Tibial nerve (tissue), 4 donors: ENCODE measurements around the gene SOX18.

Experiments
- EP300 ChIP-seq, 2 donors: sonication (generic); formaldehyde crosslinking; IDR thresholded peaks; one replicate each; pipeline ENCODE4 v1.6.1; 2017; ENCODE audit warnings: antibody characterized with exemption in 2 of 2, mild to moderate bottlenecking in 1 of 2
- POLR2A ChIP-seq, 2 donors: fragments of 450-650 bp; IDR thresholded peaks; one replicate each; pipeline ENCODE4 v1.6.1; 2017; ENCODE audit warnings: antibody characterized with exemption in 2 of 2, mild to moderate bottlenecking in 2 of 2, moderate library complexity in 2 of 2
- TF ChIP-seq, protein P1 (sequence below), 5 experiments: fragments of 200-600 bp in 3 of 5; fragments of 450-650 bp in 2 of 5; sonication (generic) in 3 of 5; IDR thresholded peaks; one replicate each; pipeline ENCODE4 v1.5.1; 2016 to 2019; ENCODE audit warnings: antibody characterized with exemption in 5 of 5, mild to moderate bottlenecking in 3 of 5, moderate library complexity in 2 of 5

DNA sequence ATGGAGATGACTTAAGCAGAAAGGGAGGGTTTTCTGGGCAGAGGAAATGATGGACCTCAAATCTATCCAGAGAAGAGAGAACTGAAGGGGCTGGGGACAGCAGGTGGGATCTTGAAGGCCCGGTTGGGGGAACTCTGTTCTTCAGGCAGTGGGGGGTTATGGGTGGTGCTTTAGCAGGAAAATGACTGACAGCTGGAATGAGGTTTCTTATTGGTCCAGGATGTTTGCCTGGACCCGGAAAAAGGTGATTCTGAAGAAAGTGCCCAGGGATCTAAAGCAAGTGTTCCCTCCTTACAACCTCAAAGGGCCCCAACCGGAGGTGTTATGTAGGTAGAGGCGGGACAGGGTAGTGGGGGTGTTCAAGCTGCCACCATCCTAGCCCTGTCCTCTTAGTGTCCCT is 46.0 kb upstream of the SOX18 start:
- TF ChIP-seq, protein P1, sequence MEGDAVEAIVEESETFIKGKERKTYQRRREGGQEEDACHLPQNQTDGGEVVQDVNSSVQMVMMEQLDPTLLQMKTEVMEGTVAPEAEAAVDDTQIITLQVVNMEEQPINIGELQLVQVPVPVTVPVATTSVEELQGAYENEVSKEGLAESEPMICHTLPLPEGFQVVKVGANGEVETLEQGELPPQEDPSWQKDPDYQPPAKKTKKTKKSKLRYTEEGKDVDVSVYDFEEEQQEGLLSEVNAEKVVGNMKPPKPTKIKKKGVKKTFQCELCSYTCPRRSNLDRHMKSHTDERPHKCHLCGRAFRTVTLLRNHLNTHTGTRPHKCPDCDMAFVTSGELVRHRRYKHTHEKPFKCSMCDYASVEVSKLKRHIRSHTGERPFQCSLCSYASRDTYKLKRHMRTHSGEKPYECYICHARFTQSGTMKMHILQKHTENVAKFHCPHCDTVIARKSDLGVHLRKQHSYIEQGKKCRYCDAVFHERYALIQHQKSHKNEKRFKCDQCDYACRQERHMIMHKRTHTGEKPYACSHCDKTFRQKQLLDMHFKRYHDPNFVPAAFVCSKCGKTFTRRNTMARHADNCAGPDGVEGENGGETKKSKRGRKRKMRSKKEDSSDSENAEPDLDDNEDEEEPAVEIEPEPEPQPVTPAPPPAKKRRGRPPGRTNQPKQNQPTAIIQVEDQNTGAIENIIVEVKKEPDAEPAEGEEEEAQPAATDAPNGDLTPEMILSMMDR (IDR thresholded peaks at IDR 0.05), result no peak
- TF ChIP-seq POLR2A (IDR thresholded peaks at IDR 0.05) (no peak), EP300 (IDR thresholded peaks at IDR 0.05) (no peak)
